SK-N-MC (cell line): ENCODE results near the gene UBE2E2.

Experiments used
- DNase-seq: peaks from one replicate; pipeline ENCODE4 v3.0.0-alpha.2; 2011; ENCODE audit warnings: low read depth, low spot score
- H3K27ac ChIP-seq: fragments of 200-600 bp; sonication (generic); 2 replicates; pipeline ENCODE4 v1.5.1; 2016; ENCODE audit warnings: mixed run types
- H3K36me3 ChIP-seq: fragments of 200-600 bp; sonication (generic); 2 replicates; pipeline ENCODE4 v1.6.1; 2017; ENCODE audit warnings: antibody characterized with exemption, low read length, mixed read lengths; ENCODE audit not compliant: insufficient read depth
- H3K4me3 ChIP-seq: fragments of 200-600 bp; sonication (generic); 2 replicates; pipeline ENCODE4 v1.5.1; 2016
- H3K9ac ChIP-seq: fragments of 200-600 bp; sonication (generic); 2 replicates; pipeline ENCODE4 v1.8.0; 2017; ENCODE audit warnings: mixed run types, mixed read lengths; ENCODE audit not compliant: insufficient read length
- H3K9me3 ChIP-seq: fragments of 200-600 bp; sonication (generic); 2 replicates; pipeline ENCODE4 v1.6.1; 2017; ENCODE audit warnings: low read depth, mild to moderate bottlenecking, antibody characterized with exemption, low read length, moderate library complexity, mixed read lengths
- EZH2 ChIP-seq: fragments of 200-600 bp; sonication (generic); IDR thresholded peaks from one replicate; pipeline ENCODE4 v1.6.1; 2017; ENCODE audit warnings: antibody characterized with exemption
- FOXP2 ChIP-seq: optimal IDR thresholded peaks from 2 replicates; pipeline ENCODE3; 2011; ENCODE audit warnings: mild to moderate bottlenecking, moderate library complexity; ENCODE audit not compliant: insufficient read depth; ENCODE audit errors: extremely low read length, control extremely low read depth
- POLR2AphosphoS5 ChIP-seq: IDR thresholded peaks from 2 replicates; pipeline ENCODE4 v1.6.1; 2012; ENCODE audit warnings: mild to moderate bottlenecking, low read depth, low read length, borderline replicate concordance

Gene UBE2E2

GRCh38 chr3:23182996-23183513 is 20.1 kb upstream of the UBE2E2 start:
- DNase-seq, result no peak
- no peaks in the 10 kb centered on the region for H3K36me3 ChIP-seq
- no peak overlapping the region for H3K27ac ChIP-seq
- no peaks in the 10 kb centered on the region for H3K9me3 ChIP-seq
- H3K4me3 ChIP-seq, result no peak overlapping the region
- TF ChIP-seq EZH2 (no peak), FOXP2 (no peak), POLR2AphosphoS5 (no peak)
- H3K9ac ChIP-seq, result no peak overlapping the region

- peak; percentile 20 for DNase-seq
- no peaks in the 10 kb centered on the region for H3K9me3 ChIP-seq
- TF ChIP-seq POLR2AphosphoS5 (no peak), EZH2 (no peak), FOXP2 (no peak)
- H3K4me3 ChIP-seq, result no peak overlapping the region
- H3K36me3 ChIP-seq, result no peaks in the 10 kb centered on the region
- H3K27ac ChIP-seq, result no peak overlapping the region
- H3K9ac ChIP-seq, result no peak overlapping the region
Observed at GRCh38 chr3:23183731-23184130, 19.4 kb upstream of the UBE2E2 start.

- H3K9ac ChIP-seq, result no peak overlapping the region
- no peaks in the 10 kb centered on the region for H3K36me3 ChIP-seq
- H3K27ac ChIP-seq, result no peak overlapping the region
- no peak for TF ChIP-seq EZH2
- TF ChIP-seq POLR2AphosphoS5, result no peak
- no peak for TF ChIP-seq FOXP2
- no peaks in the 10 kb centered on the region for H3K9me3 ChIP-seq
- H3K4me3 ChIP-seq, result no peak overlapping the region
- DNase-seq, result no peak
Observed at GRCh38 chr3:23185861-23186260, 17.3 kb upstream of the UBE2E2 start.

- TF ChIP-seq POLR2AphosphoS5, result no peak
- no peak for TF ChIP-seq FOXP2
- TF ChIP-seq EZH2, result no peak
- no peak overlapping the region for H3K4me3 ChIP-seq
- H3K36me3 ChIP-seq, result no peaks in the 10 kb centered on the region
- no peak overlapping the region for H3K9ac ChIP-seq
- DNase-seq, result no peak
- H3K27ac ChIP-seq, result no peak overlapping the region
- H3K9me3 ChIP-seq, result no peaks in the 10 kb centered on the region
Observed at GRCh38 chr3:23189187-23189586, 13.9 kb upstream of the UBE2E2 start.

- DNase-seq, result no peak
- no peaks in the 10 kb centered on the region for H3K9me3 ChIP-seq
- no peak overlapping the region for H3K9ac ChIP-seq
- no peak overlapping the region for H3K27ac ChIP-seq
- TF ChIP-seq POLR2AphosphoS5 (no peak), FOXP2 (no peak), EZH2 (no peak)
- H3K36me3 ChIP-seq, result no peaks in the 10 kb centered on the region
- no peak overlapping the region for H3K4me3 ChIP-seq
Observed at GRCh38 chr3:23192816-23193215, 10.3 kb upstream of the UBE2E2 start.

- DNase-seq, result no peak
- H3K9ac ChIP-seq, result no peak overlapping the region
- H3K36me3 ChIP-seq, result no peaks in the 10 kb centered on the region
- H3K27ac ChIP-seq, result no peak overlapping the region
- no peak overlapping the region for H3K4me3 ChIP-seq
- no peaks in the 10 kb centered on the region for H3K9me3 ChIP-seq
- TF ChIP-seq EZH2, result no peak
- TF ChIP-seq POLR2AphosphoS5, result no peak
- TF ChIP-seq FOXP2, result no peak
Observed at GRCh38 chr3:23193831-23194230, 9.3 kb upstream of the UBE2E2 start.

- no peak overlapping the region for H3K4me3 ChIP-seq
- no peaks in the 10 kb centered on the region for H3K36me3 ChIP-seq
- no peaks in the 10 kb centered on the region for H3K9me3 ChIP-seq
- no peak overlapping the region for H3K27ac ChIP-seq
- DNase-seq, result no peak
- no peak for TF ChIP-seq FOXP2
- H3K9ac ChIP-seq, result no peak overlapping the region
Observed at GRCh38 chr3:23198801-23199200, 4.3 kb upstream of the UBE2E2 start.

- Histone ChIP-seq H3K27ac (no peak overlapping the region), H3K9me3 (no peaks in the 10 kb centered on the region), H3K9ac (no peak overlapping the region), H3K36me3 (no peaks in the 10 kb centered on the region), H3K4me3 (no peak overlapping the region)
- TF ChIP-seq FOXP2 (no peak), POLR2AphosphoS5 (no peak), EZH2 (no peak)
- no peak for DNase-seq
Observed at GRCh38 chr3:23199649-23200048, 3.5 kb upstream of the UBE2E2 start.

- TF ChIP-seq FOXP2 (no peak), POLR2AphosphoS5 (no peak), EZH2 (no peak)
- DNase-seq, result no peak
Observed at GRCh38 chr3:23201154-23201838, 1.8 kb upstream of the UBE2E2 start.

More at GRCh38 chr3:23201154-23201838, 1.8 kb upstream of the UBE2E2 start:
- no peak overlapping the region for H3K27ac ChIP-seq
- H3K9ac ChIP-seq, result no peak overlapping the region
- H3K9me3 ChIP-seq, result no peaks in the 10 kb centered on the region
- no peaks in the 10 kb centered on the region for H3K36me3 ChIP-seq
- no peak overlapping the region for H3K4me3 ChIP-seq
